Stromal cell of bone marrow (primary cell): Measurements from ENCODE around the gene IFI44.

Experiments
- DNase-seq: peaks from one replicate; pipeline ENCODE4 v3.0.0-alpha.2; 2012; ENCODE audit warnings: low read depth

The IFI44 gene

DNA sequence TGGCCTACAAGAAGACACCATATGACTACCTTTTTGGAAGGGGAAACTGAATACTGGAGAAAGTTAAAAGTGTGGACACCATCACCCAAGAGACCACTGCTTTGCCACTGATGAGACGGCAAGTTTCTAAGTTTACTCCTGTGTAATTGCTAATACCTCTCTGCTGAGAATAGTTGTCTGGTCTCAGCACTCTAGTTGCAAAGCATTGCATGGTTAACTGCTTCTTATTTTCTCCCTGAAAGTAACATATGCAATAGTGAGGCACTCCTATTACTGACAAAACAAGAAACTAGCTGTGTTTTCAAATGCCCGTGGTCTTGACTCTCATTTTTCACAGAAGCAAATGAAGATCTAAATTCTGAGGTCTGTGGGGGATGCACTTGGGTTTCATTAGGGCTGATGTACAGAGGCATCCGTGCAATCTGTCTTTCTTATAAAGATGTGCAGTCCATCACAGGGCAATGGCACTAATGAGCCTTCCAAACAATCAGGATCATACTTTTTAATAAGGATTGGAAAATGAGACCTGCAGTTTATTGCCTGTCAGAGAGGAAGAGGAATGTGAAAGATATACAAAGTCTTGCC is 62.9 kb downstream of the IFI44 start:
- DNase-seq, result no peak

- DNase-seq, result no peak
These were observed 63.7 kb downstream of the IFI44 start for GRCh38 chr1:78713297-78713696.
